ENCODE results near the gene HOXA4. TPM values are rescaled to one million over a fixed set of nuclear protein-coding genes. Genes with fewer than 3 reads are reported as not detected.

HOXA4 gene
- total RNA-seq, 2 experiments from 2014 or later = 0.19 TPM; not detected in 1

DNA sequence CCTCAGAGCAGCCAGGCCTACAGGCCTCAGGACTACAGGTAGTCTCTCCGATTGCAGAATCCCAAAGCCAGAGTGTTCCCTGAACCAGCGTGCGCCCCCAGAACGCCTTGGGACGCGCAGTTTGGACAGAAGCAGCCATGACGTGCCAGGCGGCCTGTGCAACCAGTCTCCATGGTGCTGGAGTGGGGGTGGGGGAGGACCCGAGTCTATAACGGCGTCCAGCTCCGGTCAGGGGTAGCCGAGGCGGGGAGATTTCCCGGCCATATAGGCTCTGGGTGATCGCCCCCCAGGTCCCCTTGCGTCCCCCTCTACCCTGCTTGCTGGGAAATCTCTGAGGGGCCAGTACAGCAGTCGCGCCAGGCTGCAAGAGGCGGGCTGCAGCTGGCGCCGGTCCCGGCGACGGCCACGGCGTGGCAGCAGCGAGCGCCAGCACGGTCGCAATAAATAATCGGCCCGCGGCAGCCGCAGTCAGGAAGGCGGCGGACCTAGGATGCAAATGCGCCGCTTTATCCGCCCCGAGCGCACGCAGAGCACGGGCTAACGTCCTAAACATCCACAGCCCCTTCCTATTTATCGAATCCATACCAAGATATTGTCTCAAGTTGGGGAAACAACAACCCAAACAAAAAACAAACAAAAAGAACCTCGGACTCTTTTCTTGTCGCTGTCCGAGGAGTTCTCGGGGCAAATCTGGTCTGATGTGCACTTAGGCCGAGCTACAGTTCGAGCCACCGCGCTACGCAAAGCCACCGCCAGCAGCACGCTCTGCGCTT is 20.2 kb upstream of the HOXA4 start:
- ChIA-PET POLR2A (no interaction called here), CTCF (interaction anchor here (1.0 to 1.6 kb wide), 9 partner anchors 10 to 468 kb away, joined by 3 to 6 read pairs (median 4); partner anchors contain the start of genes HOXA11 and HOXA4)

DNA sequence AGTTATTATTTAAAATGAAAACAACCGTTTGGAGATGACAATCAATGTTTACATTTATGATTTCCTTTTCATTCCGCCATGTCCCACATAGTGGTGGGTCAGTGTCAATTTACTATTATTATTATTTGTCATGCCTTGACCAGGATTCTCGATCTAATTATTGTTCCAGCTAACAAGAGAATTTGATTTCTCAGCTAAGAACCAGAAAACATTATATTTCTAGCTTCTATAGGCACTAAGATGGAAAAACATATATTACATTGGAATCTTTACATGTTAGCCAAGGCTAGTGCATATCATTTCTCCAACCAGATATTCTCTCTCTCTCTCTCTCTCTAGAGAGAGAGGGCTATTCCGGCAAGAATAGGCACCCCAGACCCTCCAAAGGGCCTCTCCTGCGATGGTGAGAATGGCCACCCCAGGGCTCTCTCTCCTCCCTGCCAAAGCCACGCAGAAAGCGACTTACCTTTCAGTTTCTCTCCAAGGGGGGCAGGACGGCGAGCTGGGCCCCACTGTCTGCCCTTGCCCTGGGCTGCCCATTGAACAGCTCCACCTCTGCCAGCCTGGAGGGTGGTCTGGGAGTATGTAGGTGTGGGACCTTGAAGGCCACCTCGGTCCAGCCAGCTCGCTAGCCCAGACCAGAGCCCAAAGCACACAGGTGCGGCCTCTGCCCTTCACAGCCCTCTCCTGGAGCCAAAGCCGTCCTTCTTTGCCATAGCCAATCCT is 19.4 kb upstream of the HOXA4 start:
- CTCF ChIA-PET = interaction anchor here (0.8 to 1.6 kb wide), 10 partner anchors 9 to 468 kb away, joined by 3 to 6 read pairs (median 4); partner anchors contain the start of genes HOXA11 and HOXA4
- POLR2A ChIA-PET = no interaction called here

DNA sequence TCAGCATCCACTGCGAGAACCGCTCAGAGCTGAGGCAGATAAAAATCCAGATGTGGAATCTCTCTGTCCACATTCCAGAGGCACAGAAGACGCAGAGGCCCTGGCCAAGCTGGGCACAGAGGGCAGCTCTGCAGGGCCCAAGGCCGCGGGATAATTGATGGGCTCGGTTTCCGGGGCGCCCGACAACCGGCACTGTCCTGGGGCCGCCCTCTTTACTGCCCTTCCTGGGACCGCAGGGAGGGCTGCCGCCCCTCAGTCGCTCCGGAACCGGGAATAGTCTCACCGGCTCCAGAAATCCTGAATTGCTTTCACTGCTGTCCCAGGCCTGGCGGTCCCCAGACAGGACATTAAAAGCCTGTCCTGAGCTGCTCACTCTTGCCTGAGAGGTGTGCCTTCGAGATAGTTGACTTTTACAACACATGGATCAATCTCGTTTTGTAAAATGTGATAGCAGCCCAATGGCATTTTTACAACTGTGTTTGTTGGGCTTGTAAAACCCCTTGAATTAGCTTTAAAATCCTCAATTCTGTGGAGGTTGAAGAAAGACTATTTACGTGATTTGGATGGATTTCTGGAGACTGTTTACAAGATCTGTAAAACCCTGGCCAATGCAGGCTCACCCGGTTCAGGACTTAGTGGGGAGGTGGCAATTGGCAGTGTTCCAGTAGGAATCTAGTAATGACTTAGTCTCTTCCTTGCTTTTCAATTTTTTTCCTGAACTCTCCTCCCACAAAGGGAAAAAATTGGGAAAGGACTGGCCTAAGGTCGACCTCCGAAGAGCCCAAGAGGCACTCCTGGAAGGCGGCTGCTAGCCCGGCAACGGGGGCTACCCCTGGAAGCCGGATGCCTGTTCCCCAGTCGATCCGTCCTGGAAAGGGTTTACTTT is 18.4 kb upstream of the HOXA4 start:
- ChIA-PET POLR2A (no interaction called here), CTCF (interaction anchor here (0.7 to 1.2 kb wide), 4 partner anchors 8 to 35 kb away, joined by 3 to 4 read pairs (median 4); partner anchors contain the start of gene HOXA11)

DNA sequence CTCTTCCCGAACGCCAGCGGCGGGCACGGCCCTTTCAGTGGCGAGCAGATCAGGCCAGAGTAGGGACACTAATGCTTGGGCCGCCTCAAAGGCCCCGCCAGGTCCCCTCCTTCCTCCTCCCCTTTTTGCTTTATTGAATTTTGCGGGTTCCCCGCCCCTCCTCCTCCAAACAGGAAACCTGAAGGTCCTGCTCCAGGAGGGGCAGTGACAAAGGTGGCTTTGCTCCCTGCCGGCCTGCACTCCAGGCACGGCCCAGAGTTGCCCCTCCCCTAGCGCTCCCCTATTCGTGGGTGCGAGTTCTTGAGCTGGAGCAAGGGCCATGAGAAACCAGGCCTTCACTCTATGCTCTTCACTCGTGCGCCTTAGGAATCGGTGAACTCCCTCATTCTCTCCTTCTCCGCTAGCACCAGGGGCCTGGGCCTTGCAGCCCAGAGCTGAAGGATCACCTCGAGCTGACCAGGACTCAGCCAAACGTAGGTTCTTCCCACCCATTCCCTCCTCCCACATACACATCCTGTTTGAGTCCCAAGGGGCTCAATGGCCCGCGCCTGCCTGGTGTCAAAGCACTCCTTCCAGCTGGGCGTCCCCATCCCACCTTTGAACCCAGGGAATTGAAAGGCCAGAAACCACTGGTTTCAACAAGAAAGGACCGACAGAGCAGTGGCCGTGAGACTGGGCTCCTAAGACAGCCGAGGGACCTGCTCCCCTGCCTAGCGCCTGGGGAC is 17.6 kb upstream of the HOXA4 start:
- POLR2A ChIA-PET = no interaction called here
- CTCF ChIA-PET = interaction anchor here (0.7 to 1.0 kb wide), 2 partner anchors 13 kb away, joined by 3 read pairs; no protein-coding TSS in a partner anchor

DNA sequence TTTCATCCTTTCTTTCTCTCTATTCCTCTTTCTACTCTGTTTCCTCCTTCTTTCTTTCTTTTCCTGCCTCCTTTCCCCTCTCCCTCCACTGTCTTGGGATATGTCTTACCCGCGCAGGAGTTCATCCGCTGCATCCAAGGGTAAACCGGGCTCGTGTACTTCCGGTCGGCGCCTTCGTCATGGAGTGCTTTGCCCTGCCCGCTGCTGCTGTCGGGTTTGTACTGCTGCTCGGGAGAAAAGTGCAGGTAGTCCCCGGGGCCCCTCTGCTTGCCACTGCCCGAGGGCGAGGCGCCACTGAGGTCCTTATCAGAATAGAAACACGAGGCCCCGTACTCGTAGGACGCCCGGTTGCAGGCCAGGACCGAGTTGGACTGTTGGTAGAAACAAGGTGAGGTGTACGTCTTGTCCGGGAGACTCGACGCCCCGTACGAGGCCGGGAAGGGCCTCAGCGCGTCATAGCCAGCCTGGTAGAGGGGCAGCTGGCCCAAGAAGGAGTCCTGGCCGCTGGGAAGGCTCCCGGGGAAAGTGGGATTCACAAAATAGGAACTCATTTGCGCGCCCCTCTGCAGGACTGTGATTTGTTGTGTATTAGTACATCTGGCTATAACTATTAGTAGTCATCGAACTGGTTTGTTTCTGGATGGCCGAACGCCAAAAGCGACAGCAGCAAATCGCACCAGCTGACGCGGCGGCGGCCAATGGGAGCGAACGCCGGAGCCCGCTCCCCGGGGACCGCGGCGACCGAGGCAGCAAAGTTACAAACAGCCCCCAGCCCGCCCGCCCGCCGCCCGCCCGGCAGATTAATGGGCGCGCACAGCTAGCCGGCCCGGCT is 16.9 kb upstream of the HOXA4 start, which contains the start of gene HOXA6:
TSS of gene HOXA6 (minus strand) at position 576 of the 832 bp plus-strand sequence. CDS start at position 551, 25 bp downstream.
- POLR2A ChIA-PET = no interaction called here

DNA sequence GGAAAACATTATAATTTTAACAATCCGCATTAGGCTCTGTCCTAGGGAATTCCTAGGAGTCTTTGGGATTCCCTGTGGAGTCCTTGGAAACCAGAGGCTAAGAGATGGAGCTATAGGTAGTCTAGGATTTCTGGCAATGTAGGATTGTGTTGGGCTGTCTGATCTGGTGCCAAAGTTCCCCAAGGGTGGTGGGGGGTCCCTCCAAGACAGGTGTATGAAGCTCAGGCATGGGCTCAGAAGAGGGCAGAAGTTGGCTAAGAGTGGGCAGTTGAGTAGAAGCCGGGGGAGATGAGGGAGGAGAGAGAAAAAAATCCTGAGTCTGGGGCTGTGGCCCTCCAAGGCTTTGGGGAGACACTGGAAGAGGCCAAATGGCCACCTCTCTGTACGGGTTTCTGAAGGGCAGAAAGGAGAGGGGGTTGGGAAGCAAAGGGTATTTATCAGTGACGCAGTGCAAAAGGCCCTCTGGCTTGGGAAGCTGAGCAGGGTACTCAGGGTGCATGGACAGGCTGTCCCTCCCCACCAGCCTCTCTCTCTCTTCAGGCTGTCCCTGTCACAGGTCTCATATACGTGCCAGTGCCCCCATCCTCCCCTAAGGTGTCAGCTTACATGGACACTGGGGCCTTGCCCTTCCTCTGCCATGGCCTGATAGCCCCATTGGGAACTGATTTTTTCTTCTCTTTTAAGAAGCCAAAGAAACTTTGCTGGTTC is 16.1 kb upstream of the HOXA4 start:
- CTCF ChIA-PET = interaction anchor here (1.4 kb wide), 1 partner anchor 10 kb away, joined by 4 read pairs; the partner anchor contains the start of gene HOXA7
- POLR2A ChIA-PET = no interaction called here

More for the DNA sequence above, 16.9 kb upstream of the HOXA4 start, which contains the start of gene HOXA6:
- CTCF ChIA-PET = interaction anchor here (1.0 to 1.4 kb wide), 2 partner anchors 9 to 14 kb away, joined by 3 to 4 read pairs; partner anchors contain the start of gene HOXA7

DNA sequence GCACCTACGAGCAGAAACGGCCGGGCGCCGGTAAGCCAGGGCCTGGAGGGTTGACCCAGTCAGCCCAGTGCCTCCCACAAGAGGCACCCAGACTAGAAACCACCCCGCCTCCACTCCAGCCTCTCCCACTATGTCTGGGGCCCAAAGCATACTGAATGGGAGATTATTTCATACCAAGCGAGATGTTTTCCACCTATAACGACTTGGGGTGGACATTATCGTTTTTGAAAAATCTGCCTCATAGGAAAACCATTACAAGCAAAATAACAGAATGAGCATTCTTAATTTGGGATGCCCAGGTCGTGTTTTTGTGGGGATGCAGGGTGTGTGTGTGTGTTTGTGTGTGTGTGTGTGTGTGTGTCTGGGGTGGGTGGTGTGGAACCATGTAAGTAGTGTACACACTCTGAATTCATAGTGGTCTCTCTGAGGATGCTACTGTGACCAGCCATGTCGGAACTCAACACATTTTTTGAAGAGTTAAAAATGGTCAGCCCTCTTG is 15.4 kb upstream of the HOXA4 start:
- ChIA-PET CTCF (no interaction called here), POLR2A (no interaction called here)

DNA sequence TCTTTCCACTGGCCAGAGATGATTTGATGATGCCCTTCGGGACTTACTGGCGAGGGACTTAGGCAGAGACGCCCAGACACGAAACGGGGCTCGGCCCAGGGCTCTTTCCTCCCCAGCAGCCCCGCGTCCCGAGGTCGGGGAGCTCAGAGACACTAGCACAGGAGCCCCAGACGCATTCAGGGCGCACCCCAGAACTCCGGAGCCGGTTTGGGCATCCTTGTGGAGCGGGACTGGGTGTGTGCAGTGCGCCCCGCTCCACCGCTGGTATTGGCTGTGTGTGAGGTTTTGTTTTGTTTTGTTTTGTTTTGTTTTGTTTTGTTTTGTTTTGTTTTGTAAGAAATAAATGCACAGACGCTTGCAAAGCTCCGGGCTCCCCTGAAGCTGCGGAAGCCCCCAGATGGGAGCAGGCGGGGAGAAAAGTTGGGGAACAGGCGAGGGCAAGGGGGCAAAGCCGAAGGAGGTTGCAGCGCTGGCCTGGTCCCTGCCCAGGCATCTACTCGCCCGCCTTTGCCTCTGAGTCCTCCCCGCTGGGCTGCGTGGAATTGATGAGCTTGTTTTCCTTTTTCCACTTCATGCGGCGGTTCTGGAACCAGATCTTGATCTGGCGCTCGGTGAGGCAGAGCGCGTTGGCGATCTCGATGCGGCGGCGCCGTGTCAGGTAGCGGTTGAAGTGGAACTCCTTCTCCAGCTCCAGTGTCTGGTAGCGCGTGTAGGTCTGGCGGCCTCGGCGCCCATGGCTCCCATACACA is 14.8 kb upstream of the HOXA4 start:
- ChIA-PET POLR2A (no interaction called here), CTCF (no interaction called here)

DNA sequence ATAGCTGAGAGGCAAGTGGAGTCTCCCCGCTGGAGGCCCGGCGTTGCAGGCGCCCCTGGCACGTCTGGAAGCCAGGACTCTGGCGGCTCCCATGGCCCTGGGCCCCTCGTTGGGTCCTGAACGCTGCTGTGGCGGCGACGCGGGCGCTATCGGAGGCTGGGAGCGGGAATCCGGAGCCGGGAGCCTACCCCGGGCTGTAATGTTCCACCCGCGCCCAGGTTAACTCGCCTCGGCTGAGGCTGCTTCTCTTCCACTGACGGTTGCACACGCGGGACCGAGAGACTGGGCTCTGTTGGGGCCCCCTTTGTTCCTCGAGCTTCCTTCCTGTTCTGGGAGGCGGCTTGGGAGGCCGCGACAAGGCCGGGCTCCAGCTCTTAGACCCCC is 14.2 kb upstream of the HOXA4 start:
- ChIA-PET POLR2A (no interaction called here), CTCF (no interaction called here)

DNA sequence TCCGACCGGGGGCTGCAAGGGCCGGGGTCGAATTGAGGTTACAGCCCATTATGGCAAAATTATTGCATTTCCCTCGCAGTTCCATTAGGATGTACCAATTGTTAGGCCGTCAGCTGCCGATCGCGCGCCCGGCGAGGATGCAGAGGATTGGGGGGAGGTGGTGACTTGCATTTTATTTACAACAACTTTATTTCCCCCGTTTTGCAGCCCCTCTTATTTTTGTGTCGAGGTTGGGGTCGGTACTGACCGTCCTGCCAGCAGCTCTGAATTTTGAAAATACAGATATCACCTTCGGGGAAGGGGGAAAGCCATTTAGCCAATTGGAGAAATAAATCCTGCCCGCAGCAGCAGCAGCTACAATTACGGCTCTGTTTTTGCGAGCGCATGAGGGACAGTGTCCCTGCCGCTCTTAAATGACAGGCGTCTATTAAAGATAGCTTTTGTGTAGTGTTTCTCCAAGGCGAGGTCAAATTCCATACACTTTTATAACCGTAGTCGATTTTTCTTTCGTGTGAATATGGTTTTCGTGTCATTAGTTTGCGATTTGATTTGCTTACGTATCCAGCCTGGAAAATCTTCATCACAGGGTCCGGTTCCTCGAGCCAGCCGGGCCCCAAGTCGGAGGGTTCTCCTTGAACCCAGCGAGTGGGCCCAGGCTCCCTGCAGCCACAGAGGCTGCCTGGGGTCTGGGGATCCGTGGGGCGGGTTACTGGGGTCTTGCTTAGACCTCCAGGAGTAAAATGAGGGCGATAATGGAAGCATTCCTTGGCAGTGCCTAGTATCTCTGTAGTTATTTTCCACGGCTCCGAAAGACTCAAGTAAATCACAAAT is 13.6 kb upstream of the HOXA4 start:
- ChIA-PET POLR2A (no interaction called here), CTCF (no interaction called here)

DNA sequence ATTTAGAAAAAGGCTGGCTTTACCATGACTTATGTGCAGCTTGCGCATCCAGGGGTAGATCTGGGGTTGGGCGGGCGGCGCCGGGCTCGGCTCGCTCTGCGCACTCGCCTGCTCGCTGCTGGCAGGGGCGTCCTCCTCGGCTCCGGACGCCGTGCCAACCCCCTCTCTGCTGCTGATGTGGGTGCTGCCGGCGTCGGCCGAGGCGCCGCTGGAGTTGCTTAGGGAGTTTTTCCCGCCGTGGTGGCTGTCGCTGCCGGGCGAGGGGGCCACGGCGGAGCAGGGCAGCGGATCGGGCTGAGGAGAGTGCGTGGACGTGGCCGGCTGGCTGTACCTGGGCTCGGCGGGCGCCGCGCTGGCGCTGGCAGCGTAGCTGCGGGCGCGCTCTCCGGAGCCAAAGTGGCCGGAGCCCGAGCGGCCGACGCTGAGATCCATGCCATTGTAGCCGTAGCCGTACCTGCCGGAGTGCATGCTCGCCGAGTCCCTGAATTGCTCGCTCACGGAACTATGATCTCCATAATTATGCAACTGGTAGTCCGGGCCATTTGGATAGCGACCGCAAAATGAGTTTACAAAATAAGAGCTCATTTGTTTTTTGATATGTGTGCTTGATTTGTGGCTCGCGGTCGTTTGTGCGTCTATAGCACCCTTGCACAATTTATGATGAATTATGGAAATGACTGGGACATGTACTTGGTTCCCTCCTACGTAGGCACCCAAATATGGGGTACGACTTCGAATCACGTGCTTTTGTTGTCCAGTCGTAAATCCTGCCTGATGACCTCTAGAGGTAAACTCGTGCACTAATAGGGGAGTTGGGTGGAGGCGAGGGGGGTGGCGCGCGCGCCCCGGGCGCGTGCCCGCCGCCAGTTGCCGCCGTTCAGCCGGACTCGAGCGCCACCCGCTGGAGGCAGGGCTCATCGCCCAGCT is 12.7 kb upstream of the HOXA4 start, which contains the start of gene HOXA5:
TSS of gene HOXA5 (minus strand) at position 659 of the 927 bp plus-strand sequence. CDS start at position 585, 74 bp downstream.
- POLR2A ChIA-PET = no interaction called here
- CTCF ChIA-PET = no interaction called here

DNA sequence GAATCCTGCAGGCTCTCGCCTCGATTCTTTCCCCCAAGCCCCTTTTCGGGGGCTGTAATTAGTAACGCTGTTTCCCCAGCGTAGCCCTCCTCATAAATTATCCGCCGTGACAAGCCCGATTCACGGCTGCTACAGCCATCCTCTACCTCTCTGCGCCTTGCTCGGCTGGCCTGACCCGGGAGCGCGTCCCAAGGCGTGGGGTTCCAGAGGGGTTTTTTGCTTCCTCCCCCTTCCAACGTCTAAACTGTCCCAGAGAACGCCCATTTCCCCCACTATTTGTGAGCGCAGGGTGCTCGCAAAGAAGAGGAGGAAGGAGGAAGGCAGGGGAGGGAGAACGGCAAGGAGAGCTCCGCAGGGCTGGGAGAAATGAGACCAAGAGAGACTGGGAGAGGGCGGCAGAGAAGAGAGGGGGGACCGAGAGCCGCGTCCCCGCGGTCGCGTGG is 12.0 kb upstream of the HOXA4 start:
- ChIA-PET POLR2A (no interaction called here), CTCF (no interaction called here)

DNA sequence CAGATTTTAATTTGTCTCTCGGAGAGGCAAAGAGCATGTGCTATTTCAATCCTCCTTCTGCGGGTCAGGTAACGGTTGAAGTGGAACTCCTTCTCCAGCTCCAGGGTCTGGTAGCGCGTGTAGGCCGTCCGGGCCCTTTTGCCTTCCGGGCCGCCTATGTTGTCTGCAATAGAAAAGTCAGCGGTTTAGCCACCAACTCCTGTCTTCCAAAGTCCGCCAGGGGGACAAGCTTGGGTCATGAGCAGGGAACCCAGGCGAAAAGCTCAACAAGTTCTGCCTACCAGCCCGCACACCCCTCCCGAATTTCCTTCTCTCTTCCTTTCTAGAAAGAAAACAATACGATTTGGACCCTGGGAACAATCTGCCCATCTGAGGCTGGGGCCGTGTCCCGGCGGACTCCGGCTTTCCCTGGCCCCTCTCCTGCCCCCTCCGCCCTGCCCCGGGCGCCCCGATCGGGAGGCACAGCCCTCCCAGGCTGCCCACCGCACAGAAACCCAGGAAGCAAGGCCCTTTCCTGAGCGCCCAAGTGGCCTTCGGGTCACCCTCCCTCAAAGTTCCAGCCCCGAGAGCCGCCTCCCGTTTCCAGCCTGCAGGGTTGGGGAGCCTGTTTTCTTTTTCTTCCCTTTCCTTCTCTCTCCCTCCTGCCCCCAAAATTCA is 11.5 kb upstream of the HOXA4 start:
- ChIA-PET CTCF (interaction anchor here (1.8 kb wide), 1 partner anchor 37 kb away, joined by 8 read pairs; no protein-coding TSS in a partner anchor), POLR2A (no interaction called here)
